Neural progenitor cell (in vitro differentiated cells): Measurements from ENCODE around the gene ADAM17.

Experiments used
- CTCF ChIP-seq: fragments of 200-600 bp; sonication (generic); IDR thresholded peaks from 2 replicates; pipeline ENCODE4 v1.5.1; 2017; ENCODE audit warnings: antibody characterized with exemption, mild to moderate bottlenecking
- EZH2 ChIP-seq: fragments of 200-600 bp; sonication (generic); IDR thresholded peaks from 2 replicates; pipeline ENCODE4 v1.6.1; 2017; ENCODE audit warnings: antibody characterized with exemption, mild to moderate bottlenecking, moderate library complexity
- EZH2phosphoT487 ChIP-seq: fragments of 200-600 bp; sonication (generic); IDR thresholded peaks from 2 replicates; pipeline ENCODE4 v1.6.1; 2017; ENCODE audit warnings: antibody characterized with exemption

DNA sequence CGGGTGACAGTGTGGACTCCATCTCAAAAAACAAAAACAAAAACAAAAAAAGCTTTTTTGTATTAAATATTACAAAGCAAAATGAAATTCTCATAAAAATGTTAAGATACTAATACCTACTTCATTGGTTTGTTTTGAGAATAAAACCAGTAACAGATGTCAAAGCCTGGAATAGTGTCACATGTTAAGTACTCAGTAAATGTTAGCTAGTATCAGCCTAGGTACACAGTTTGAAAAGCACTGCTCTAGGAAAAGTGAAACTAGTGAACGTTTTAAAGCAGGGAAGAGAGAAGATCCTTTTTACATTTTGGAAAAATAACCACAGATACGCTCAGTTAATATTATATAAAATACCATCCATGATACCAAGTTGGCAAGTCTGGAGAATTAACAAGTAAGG lies 37.1 kb upstream of the ADAM17 start:
- TF ChIP-seq CTCF, result no peak
- TF ChIP-seq EZH2, result no peak
- no peak for TF ChIP-seq EZH2phosphoT487
